ENCODE results near the gene CHI3L1.

CHI3L1 gene

GRCh38 chr1:203204756-203205155 lies 18.3 kb upstream of the CHI3L1 start:
- DNase-seq: no peak

GRCh38 chr1:203202431-203203245 lies 16.1 kb upstream of the CHI3L1 start:
- no peak for DNase-seq

GRCh38 chr1:203201516-203202205 lies 15.2 kb upstream of the CHI3L1 start:
- DNase-seq: no peak

GRCh38 chr1:203200916-203201315 lies 14.4 kb upstream of the CHI3L1 start:
- no peak for DNase-seq

GRCh38 chr1:203199816-203200571 lies 13.5 kb upstream of the CHI3L1 start:
- no peak for DNase-seq

- no peak for DNase-seq
These were observed 12.9 kb upstream of the CHI3L1 start for GRCh38 chr1:203199481-203199815.

- no peak for DNase-seq
These were observed 12.5 kb upstream of the CHI3L1 start for GRCh38 chr1:203199002-203199401.

GRCh38 chr1:203197625-203198024 lies 11.1 kb upstream of the CHI3L1 start:
- DNase-seq: no peak

GRCh38 chr1:203196371-203196770 lies 9.9 kb upstream of the CHI3L1 start:
- DNase-seq: no peak

- DNase-seq: no peak
These were observed 4.4 kb upstream of the CHI3L1 start for GRCh38 chr1:203190949-203191348.

GRCh38 chr1:203189951-203190352 lies 3.4 kb upstream of the CHI3L1 start:
- DNase-seq: no peak

GRCh38 chr1:203188686-203189232 lies 2.3 kb upstream of the CHI3L1 start:
- no peak for DNase-seq

GRCh38 chr1:203187689-203188264 lies 1.3 kb upstream of the CHI3L1 start:
- no peak for DNase-seq

GRCh38 chr1:203187304-203187685 lies 791 bp upstream of the CHI3L1 start:
- no peak for DNase-seq

GRCh38 chr1:203186091-203186445 lies 436 bp downstream of the CHI3L1 start:
- no peak for DNase-seq

- DNase-seq: no peak
These were observed 919 bp downstream of the CHI3L1 start for GRCh38 chr1:203185585-203185984.

- DNase-seq: no peak
These were observed 1.4 kb downstream of the CHI3L1 start for GRCh38 chr1:203185061-203185461.

- no peak for DNase-seq
These were observed 2.0 kb downstream of the CHI3L1 start for GRCh38 chr1:203184467-203184866.

GRCh38 chr1:203183828-203184227 lies 2.7 kb downstream of the CHI3L1 start:
- DNase-seq: no peak

- no peak for DNase-seq
These were observed 4.0 kb downstream of the CHI3L1 start for GRCh38 chr1:203182387-203182953.

- no peak for DNase-seq
These were observed 4.7 kb downstream of the CHI3L1 start for GRCh38 chr1:203181586-203182386.

All from NCI-H524 treated with DMSO at 0.1 percent for 48 hours (cell line).